NCI-H2227 treated with DMSO at 0.1 percent for 48 hours (cell line): Measurements from ENCODE around the gene NGFR.
A peak's percentile ranks its signal among the peaks of the same experiment; 100 is the strongest.
"Not testable (repeated sequence)": the region's sequence is repeated elsewhere in the genome, so short reads cannot be mapped to it uniquely, and the experiment has no call there.

Source experiments
- DNase-seq: peaks from one replicate; lab custom pipeline; 2025; lab: John Stamatoyannopoulos, UW

NGFR gene

GRCh38 chr17:49545806-49546545 is 50.9 kb downstream of the NGFR start:
- DNase-seq, result no peak

- no peak for DNase-seq
Measured at GRCh38 chr17:49546546-49547535, 51.7 kb downstream of the NGFR start.

GRCh38 chr17:49547566-49547965 is 52.5 kb downstream of the NGFR start:
- DNase-seq, result no peak

- no peak for DNase-seq
Measured at GRCh38 chr17:49548051-49548505, 53.0 kb downstream of the NGFR start.

GRCh38 chr17:49548506-49549310 is 53.6 kb downstream of the NGFR start:
- DNase-seq, result no peak

- DNase-seq, result no peak
Measured at GRCh38 chr17:49549311-49549605, 54.2 kb downstream of the NGFR start.

GRCh38 chr17:49549691-49550678 is 54.9 kb downstream of the NGFR start:
- no peak for DNase-seq

GRCh38 chr17:49550764-49551163 is 55.7 kb downstream of the NGFR start:
- not testable (repeated sequence) for DNase-seq

GRCh38 chr17:49551221-49552069 is 56.4 kb downstream of the NGFR start:
- no peak for DNase-seq

GRCh38 chr17:49552070-49552751 is 57.1 kb downstream of the NGFR start:
- no peak for DNase-seq

- no peak for DNase-seq
Measured at GRCh38 chr17:49553676-49554335, 58.7 kb downstream of the NGFR start.

- DNase-seq, result no peak
Measured at GRCh38 chr17:49554694-49555494, 59.8 kb downstream of the NGFR start.

GRCh38 chr17:49555495-49556222 is 60.6 kb downstream of the NGFR start:
- no peak for DNase-seq

- peak; percentile 70 for DNase-seq
Measured at GRCh38 chr17:49556223-49556943, 61.3 kb downstream of the NGFR start.

- peak; percentile 52 for DNase-seq
Measured at GRCh38 chr17:49557312-49558024, 62.4 kb downstream of the NGFR start.
